ENCODE data around the gene ZNF425.

DNA sequence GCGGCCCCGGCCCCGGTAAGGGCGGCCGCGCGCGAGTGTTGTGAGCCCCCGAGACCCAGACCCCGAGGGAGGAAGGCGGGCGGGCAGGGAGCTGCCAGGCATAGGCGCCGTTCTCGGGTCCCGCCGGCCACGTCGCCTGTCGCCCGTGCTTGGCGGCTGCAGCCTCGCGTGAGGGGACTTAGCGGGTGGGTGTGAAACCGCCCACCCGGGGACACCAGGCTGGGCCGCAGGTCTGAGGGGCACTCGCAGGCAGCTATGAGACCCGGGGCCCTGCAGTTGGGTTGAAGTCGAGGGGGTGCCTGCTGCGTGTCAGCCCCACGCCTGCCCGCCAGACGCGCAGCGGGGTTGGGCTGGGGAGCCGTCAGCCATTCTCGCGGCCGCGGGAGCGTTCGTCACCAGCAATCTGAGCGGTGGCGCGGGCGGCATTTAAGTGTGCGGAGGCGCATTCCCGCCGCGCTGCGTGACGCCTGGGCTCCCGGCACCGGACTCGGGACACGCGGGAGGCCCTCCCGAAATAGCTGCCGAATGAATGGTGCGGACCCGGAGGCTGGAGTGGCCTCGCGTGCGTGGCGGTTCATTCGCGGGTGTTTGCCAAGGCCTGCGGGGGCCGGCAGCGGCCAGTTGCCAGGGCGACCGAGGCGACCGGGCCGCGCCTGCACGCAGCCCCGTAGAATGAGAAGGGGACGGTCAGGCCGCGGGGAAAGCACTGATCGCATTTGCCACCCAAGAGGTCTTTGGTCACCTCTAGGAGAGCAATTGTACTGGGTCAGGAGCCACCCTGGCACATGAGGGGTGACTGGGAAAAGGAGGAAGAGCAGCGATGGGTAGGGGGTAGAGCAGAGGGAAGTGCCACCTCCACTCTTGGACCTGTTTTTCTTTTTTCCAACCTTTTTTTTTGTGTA lies 21.9 kb upstream of the ZNF425 start:
- TF ChIP-seq, protein P1, sequence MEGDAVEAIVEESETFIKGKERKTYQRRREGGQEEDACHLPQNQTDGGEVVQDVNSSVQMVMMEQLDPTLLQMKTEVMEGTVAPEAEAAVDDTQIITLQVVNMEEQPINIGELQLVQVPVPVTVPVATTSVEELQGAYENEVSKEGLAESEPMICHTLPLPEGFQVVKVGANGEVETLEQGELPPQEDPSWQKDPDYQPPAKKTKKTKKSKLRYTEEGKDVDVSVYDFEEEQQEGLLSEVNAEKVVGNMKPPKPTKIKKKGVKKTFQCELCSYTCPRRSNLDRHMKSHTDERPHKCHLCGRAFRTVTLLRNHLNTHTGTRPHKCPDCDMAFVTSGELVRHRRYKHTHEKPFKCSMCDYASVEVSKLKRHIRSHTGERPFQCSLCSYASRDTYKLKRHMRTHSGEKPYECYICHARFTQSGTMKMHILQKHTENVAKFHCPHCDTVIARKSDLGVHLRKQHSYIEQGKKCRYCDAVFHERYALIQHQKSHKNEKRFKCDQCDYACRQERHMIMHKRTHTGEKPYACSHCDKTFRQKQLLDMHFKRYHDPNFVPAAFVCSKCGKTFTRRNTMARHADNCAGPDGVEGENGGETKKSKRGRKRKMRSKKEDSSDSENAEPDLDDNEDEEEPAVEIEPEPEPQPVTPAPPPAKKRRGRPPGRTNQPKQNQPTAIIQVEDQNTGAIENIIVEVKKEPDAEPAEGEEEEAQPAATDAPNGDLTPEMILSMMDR (conservative IDR thresholded peaks at IDR 0.05; ENCODE audit: low read length): no peak
- TF ChIP-seq EZH2phosphoT487 (IDR thresholded peaks at IDR 0.05; ENCODE audit: borderline replicate concordance): no peak
